Measurements from ENCODE around the gene SLC39A10. TPM values are rescaled to one million over a fixed set of nuclear protein-coding genes. Genes with fewer than 3 reads are reported as not detected.

Gene SLC39A10
- total and polyA plus RNA-seq, 9 of the 15 experiments (the other 6 are each of a cell fraction or from before 2014, with no cell fraction given), result 12.5 to 40.1 (median 23.1) TPM

DNA sequence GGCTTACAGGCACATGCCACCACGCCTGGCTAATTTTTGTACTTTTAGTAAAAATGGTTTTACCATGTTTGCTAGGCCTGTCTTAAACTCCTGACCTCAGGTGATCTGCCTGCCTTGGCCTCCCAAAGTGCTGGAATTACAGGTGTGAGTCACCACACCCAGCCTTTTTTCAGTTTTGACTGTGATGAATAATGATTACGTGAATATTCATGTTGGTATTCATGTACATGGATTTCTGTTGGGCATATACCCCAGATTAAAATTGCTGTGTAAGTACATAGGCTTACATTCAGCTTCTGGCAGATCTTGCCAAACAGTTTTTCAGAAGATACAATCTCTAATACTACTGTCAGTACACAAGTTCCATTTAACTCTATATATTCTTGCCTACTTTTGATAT, 20.9 kb downstream of the SLC39A10 start (continued):
- TF ChIP-seq, protein P1, sequence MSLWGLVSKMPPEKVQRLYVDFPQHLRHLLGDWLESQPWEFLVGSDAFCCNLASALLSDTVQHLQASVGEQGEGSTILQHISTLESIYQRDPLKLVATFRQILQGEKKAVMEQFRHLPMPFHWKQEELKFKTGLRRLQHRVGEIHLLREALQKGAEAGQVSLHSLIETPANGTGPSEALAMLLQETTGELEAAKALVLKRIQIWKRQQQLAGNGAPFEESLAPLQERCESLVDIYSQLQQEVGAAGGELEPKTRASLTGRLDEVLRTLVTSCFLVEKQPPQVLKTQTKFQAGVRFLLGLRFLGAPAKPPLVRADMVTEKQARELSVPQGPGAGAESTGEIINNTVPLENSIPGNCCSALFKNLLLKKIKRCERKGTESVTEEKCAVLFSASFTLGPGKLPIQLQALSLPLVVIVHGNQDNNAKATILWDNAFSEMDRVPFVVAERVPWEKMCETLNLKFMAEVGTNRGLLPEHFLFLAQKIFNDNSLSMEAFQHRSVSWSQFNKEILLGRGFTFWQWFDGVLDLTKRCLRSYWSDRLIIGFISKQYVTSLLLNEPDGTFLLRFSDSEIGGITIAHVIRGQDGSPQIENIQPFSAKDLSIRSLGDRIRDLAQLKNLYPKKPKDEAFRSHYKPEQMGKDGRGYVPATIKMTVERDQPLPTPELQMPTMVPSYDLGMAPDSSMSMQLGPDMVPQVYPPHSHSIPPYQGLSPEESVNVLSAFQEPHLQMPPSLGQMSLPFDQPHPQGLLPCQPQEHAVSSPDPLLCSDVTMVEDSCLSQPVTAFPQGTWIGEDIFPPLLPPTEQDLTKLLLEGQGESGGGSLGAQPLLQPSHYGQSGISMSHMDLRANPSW (CRISPR knock-in tag; IDR thresholded peaks at IDR 0.05), result no peak
- TF ChIP-seq, protein P2, sequence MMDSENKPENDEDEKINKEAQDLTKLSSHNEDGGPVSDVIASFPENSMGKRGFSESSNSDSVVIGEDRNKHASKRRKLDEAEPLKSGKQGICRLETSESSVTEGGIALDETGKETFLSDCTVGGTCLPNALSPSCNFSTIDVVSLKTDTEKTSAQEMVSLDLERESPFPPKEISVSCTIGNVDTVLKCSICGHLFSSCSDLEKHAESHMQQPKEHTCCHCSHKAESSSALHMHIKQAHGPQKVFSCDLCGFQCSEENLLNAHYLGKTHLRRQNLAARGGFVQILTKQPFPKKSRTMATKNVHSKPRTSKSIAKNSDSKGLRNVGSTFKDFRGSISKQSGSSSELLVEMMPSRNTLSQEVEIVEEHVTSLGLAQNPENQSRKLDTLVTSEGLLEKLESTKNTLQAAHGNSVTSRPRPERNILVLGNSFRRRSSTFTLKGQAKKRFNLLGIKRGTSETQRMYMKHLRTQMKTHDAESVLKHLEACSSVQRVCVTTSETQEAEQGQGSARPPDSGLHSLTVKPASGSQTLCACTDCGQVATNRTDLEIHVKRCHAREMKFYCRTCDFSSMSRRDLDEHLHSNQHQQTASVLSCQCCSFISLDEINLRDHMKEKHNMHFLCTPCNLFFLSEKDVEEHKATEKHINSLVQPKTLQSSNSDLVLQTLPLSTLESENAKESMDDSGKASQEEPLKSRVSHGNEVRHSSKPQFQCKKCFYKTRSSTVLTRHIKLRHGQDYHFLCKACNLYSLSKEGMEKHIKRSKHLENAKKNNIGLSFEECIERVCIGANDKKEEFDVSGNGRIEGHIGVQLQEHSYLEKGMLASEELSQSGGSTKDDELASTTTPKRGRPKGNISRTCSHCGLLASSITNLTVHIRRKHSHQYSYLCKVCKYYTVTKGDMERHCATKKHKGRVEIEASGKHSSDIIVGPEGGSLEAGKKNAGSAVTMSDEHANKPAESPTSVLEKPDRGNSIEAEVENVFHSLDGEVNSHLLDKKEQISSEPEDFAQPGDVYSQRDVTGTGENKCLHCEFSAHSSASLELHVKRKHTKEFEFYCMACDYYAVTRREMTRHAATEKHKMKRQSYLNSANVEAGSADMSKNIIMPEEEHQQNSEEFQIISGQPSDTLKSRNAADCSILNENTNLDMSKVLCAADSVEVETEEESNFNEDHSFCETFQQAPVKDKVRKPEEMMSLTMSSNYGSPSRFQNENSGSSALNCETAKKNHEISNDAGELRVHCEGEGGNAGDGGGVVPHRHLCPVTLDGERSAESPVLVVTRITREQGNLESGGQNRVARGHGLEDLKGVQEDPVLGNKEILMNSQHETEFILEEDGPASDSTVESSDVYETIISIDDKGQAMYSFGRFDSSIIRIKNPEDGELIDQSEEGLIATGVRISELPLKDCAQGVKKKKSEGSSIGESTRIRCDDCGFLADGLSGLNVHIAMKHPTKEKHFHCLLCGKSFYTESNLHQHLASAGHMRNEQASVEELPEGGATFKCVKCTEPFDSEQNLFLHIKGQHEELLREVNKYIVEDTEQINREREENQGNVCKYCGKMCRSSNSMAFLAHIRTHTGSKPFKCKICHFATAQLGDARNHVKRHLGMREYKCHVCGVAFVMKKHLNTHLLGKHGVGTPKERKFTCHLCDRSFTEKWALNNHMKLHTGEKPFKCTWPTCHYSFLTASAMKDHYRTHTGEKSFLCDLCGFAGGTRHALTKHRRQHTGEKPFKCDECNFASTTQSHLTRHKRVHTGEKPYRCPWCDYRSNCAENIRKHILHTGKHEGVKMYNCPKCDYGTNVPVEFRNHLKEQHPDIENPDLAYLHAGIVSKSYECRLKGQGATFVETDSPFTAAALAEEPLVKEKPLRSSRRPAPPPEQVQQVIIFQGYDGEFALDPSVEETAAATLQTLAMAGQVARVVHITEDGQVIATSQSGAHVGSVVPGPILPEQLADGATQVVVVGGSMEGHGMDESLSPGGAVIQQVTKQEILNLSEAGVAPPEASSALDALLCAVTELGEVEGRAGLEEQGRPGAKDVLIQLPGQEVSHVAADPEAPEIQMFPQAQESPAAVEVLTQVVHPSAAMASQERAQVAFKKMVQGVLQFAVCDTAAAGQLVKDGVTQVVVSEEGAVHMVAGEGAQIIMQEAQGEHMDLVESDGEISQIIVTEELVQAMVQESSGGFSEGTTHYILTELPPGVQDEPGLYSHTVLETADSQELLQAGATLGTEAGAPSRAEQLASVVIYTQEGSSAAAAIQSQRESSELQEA (IDR thresholded peaks at IDR 0.05; ENCODE audit: low read depth), result no peak
- TF ChIP-seq MBD2 (IDR thresholded peaks at IDR 0.05; ENCODE audit: borderline replicate concordance, low read depth), result no peak
- TF ChIP-seq, protein P3, sequence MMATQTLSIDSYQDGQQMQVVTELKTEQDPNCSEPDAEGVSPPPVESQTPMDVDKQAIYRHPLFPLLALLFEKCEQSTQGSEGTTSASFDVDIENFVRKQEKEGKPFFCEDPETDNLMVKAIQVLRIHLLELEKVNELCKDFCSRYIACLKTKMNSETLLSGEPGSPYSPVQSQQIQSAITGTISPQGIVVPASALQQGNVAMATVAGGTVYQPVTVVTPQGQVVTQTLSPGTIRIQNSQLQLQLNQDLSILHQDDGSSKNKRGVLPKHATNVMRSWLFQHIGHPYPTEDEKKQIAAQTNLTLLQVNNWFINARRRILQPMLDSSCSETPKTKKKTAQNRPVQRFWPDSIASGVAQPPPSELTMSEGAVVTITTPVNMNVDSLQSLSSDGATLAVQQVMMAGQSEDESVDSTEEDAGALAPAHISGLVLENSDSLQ (IDR thresholded peaks at IDR 0.05), result no peak
- no peak for TF ChIP-seq ZNF354B (CRISPR knock-in tag; IDR thresholded peaks at IDR 0.05)
- TF ChIP-seq TEAD4 (IDR thresholded peaks at IDR 0.05; ENCODE audit: low read length), result no peak
- no peak for TF ChIP-seq TEAD4 (CRISPR knock-in tag; IDR thresholded peaks at IDR 0.05; ENCODE audit: borderline replicate concordance)
- no peak for TF ChIP-seq CC2D1A (IDR thresholded peaks at IDR 0.05)
- no peak for TF ChIP-seq XRCC4 (IDR thresholded peaks at IDR 0.05; ENCODE audit: extremely low read depth, insufficient read depth, insufficient read length)
- TF ChIP-seq, protein P4, sequence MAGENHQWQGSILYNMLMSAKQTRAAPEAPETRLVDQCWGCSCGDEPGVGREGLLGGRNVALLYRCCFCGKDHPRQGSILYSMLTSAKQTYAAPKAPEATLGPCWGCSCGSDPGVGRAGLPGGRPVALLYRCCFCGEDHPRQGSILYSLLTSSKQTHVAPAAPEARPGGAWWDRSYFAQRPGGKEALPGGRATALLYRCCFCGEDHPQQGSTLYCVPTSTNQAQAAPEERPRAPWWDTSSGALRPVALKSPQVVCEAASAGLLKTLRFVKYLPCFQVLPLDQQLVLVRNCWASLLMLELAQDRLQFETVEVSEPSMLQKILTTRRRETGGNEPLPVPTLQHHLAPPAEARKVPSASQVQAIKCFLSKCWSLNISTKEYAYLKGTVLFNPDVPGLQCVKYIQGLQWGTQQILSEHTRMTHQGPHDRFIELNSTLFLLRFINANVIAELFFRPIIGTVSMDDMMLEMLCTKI (IDR thresholded peaks at IDR 0.05; ENCODE audit: partially characterized antibody), result no peak
- TF ChIP-seq RBM14 (IDR thresholded peaks at IDR 0.05; ENCODE audit: borderline replicate concordance, insufficient read depth, low read depth, low read length), result no peak
- no peak for TF ChIP-seq KLF1 (tag; IDR thresholded peaks at IDR 0.05)
- no peak for TF ChIP-seq STAT5B (CRISPR knock-in tag; IDR thresholded peaks at IDR 0.05)
- TF ChIP-seq ARID1B (IDR thresholded peaks at IDR 0.05), result no peak

Data from K562 (cell line).